Subcutaneous abdominal adipose tissue (tissue), 5 donors: ENCODE results near the gene AKAP13.
A peak's percentile ranks its signal among the peaks of the same experiment; 100 is the strongest.

Experiments used
- H3K27ac ChIP-seq: one replicate; pipeline ENCODE4 v1.7.0; 2013; ENCODE audit warnings: low read depth, mild to moderate bottlenecking, inconsistent platforms, low read length, moderate library complexity
- H3K27me3 ChIP-seq, 5 donors: one replicate each; pipeline ENCODE4 v1.7.0; 2013; ENCODE audit warnings: low read length in 5 of 5, inconsistent platforms in 1 of 5; ENCODE audit not compliant: control insufficient read depth in 5 of 5, insufficient read depth in 4 of 5
- H3K36me3 ChIP-seq, 5 donors: one replicate each; pipeline ENCODE4 v1.7.0; 2013; ENCODE audit warnings: low read length in 5 of 5; ENCODE audit not compliant: control insufficient read depth in 5 of 5, insufficient read depth in 5 of 5
- H3K4me1 ChIP-seq, 5 donors: one replicate each; pipeline ENCODE4 v1.7.0; 2013; ENCODE audit warnings: low read length in 5 of 5, mild to moderate bottlenecking in 3 of 5, moderate library complexity in 1 of 5; ENCODE audit not compliant: control insufficient read depth in 5 of 5, insufficient read depth in 5 of 5
- H3K4me3 ChIP-seq, 5 donors: one replicate each; pipeline ENCODE4 v1.7.0; 2013; ENCODE audit warnings: low read length in 5 of 5, low read depth in 1 of 5
- H3K9ac ChIP-seq, 5 donors: one replicate each; pipeline ENCODE4 v1.7.0; 2013; ENCODE audit warnings: low read length in 5 of 5, mild to moderate bottlenecking in 4 of 5, moderate library complexity in 3 of 5
- H3K9me3 ChIP-seq, 5 donors: one replicate each; pipeline ENCODE4 v1.7.0; 2013; ENCODE audit warnings: low read length in 5 of 5; ENCODE audit not compliant: control insufficient read depth in 5 of 5
- donor health status: healthy.
- donor health status: healthy.
- donor health status: healthy.
- donor health status: healthy.
- donor health status: healthy.

AKAP13 gene

GRCh38 chr15:85691350-85692240 is 311.2 kb downstream of the AKAP13 start:
- Histone ChIP-seq H3K9me3 (no peaks in the 10 kb centered on the region), H3K4me3 (peak overlapping the region in 3 of 5 donors; percentile 24 to 70 (median 36)), H3K9ac (peak overlapping the region in 1 of 5 donors; percentile 29), H3K4me1 (peaks cover 5 to 40% (median 36%) of the 10 kb centered on the region in 5 donors), H3K27ac (no peak overlapping the region), H3K36me3 (peaks cover 24 to 56% (median 41%) of the 10 kb centered on the region in 5 donors), H3K27me3 (no peaks in the 10 kb centered on the region)

- Histone ChIP-seq H3K27ac (no peak overlapping the region), H3K9me3 (no peaks in the 10 kb centered on the region), H3K4me1 (peaks cover 5 to 40% (median 36%) of the 10 kb centered on the region in 5 donors), H3K36me3 (peaks cover 20 to 53% (median 41%) of the 10 kb centered on the region in 5 donors), H3K9ac (no peak overlapping the region), H3K4me3 (no peak overlapping the region), H3K27me3 (no peaks in the 10 kb centered on the region)
These were observed 311.9 kb downstream of the AKAP13 start for GRCh38 chr15:85692321-85692720.

- no peaks in the 10 kb centered on the region for H3K9me3 ChIP-seq
- H3K36me3 ChIP-seq = peaks cover 20 to 49% (median 41%) of the 10 kb centered on the region in 5 donors
- no peak overlapping the region for H3K27ac ChIP-seq
- no peak overlapping the region for H3K4me3 ChIP-seq
- no peak overlapping the region for H3K9ac ChIP-seq
- H3K27me3 ChIP-seq = no peaks in the 10 kb centered on the region
- peaks cover 5 to 40% (median 36%) of the 10 kb centered on the region in 5 donors for H3K4me1 ChIP-seq
These were observed 312.5 kb downstream of the AKAP13 start for GRCh38 chr15:85692873-85693272.

GRCh38 chr15:85693277-85693676 is 312.9 kb downstream of the AKAP13 start:
- Histone ChIP-seq H3K4me1 (peaks cover 5 to 40% (median 36%) of the 10 kb centered on the region in 5 donors), H3K4me3 (no peak overlapping the region), H3K27me3 (no peaks in the 10 kb centered on the region), H3K9me3 (no peaks in the 10 kb centered on the region), H3K9ac (no peak overlapping the region), H3K27ac (no peak overlapping the region), H3K36me3 (peaks cover 20 to 49% (median 41%) of the 10 kb centered on the region in 5 donors)

GRCh38 chr15:85694091-85694490 is 313.7 kb downstream of the AKAP13 start:
- Histone ChIP-seq H3K27ac (no peak overlapping the region), H3K9me3 (no peaks in the 10 kb centered on the region), H3K9ac (no peak overlapping the region), H3K27me3 (no peaks in the 10 kb centered on the region), H3K4me1 (peaks cover 2 to 32% (median 30%) of the 10 kb centered on the region in 5 donors), H3K36me3 (peaks cover 20 to 49% (median 41%) of the 10 kb centered on the region in 5 donors), H3K4me3 (no peak overlapping the region)

GRCh38 chr15:85700767-85701166 is 320.4 kb downstream of the AKAP13 start:
- Histone ChIP-seq H3K27ac (no peak overlapping the region), H3K9me3 (no peaks in the 10 kb centered on the region), H3K27me3 (no peaks in the 10 kb centered on the region), H3K4me1 (peaks cover 4 to 28% (median 14%) of the 10 kb centered on the region in 5 donors), H3K4me3 (no peak overlapping the region), H3K9ac (no peak overlapping the region), H3K36me3 (peaks cover 4 to 32% (median 13%) of the 10 kb centered on the region in 5 donors)

- Histone ChIP-seq H3K27ac (peak overlapping the region; percentile 2), H3K9me3 (no peaks in the 10 kb centered on the region), H3K4me3 (no peak overlapping the region), H3K36me3 (peaks cover 0 to 20% (median 7%) of the 10 kb centered on the region in 5 donors), H3K27me3 (no peaks in the 10 kb centered on the region), H3K4me1 (peaks cover 12 to 44% (median 29%) of the 10 kb centered on the region in 5 donors), H3K9ac (peak overlapping the region in 1 of 5 donors; percentile 5)
These were observed 322.1 kb downstream of the AKAP13 start for GRCh38 chr15:85702321-85703101.

- Histone ChIP-seq H3K4me1 (peaks cover 12 to 58% (median 40%) of the 10 kb centered on the region in 5 donors), H3K27ac (peak overlapping the region; percentile 84), H3K9me3 (no peaks in the 10 kb centered on the region), H3K27me3 (no peaks in the 10 kb centered on the region), H3K4me3 (no peak overlapping the region), H3K36me3 (peaks cover 0 to 15% (median 11%) of the 10 kb centered on the region in 5 donors), H3K9ac (peak overlapping the region in 2 of 5 donors; percentile 21 to 36)
These were observed 323.7 kb downstream of the AKAP13 start for GRCh38 chr15:85704066-85704465.

- no peaks in the 10 kb centered on the region for H3K27me3 ChIP-seq
- H3K9me3 ChIP-seq = no peaks in the 10 kb centered on the region
- no peak overlapping the region for H3K4me3 ChIP-seq
- peak overlapping the region in 2 of 5 donors; percentile 21 to 36 for H3K9ac ChIP-seq
- H3K4me1 ChIP-seq = peaks cover 12 to 58% (median 40%) of the 10 kb centered on the region in 5 donors
- peak overlapping the region; percentile 84 for H3K27ac ChIP-seq
- peaks cover 0 to 16% (median 12%) of the 10 kb centered on the region in 5 donors for H3K36me3 ChIP-seq
These were observed 324.5 kb downstream of the AKAP13 start for GRCh38 chr15:85704720-85705429.
